NCI-H460 (cell line): ENCODE measurements around the gene MAFG. TPM values are rescaled to one million over a fixed set of nuclear protein-coding genes. Genes with fewer than 3 reads are reported as not detected.

Source experiments
- DNase-seq: peaks from one replicate; pipeline ENCODE4 v3.0.0-alpha.2; 2016; ENCODE audit warnings: low read depth; ENCODE audit errors: extremely low read depth
- total RNA-seq: library from RNA; depleted of rRNA; stranded (reverse); fragments of >200 nt; shearing (Covaris generic); gene quantifications from 2 replicates; pipeline ENCODE4 v1.2.3, GENCODE V29; 2014; rRNA removed

MAFG gene
- total RNA-seq, 1 experiment from 2014 or later = 64.3 TPM

DNA sequence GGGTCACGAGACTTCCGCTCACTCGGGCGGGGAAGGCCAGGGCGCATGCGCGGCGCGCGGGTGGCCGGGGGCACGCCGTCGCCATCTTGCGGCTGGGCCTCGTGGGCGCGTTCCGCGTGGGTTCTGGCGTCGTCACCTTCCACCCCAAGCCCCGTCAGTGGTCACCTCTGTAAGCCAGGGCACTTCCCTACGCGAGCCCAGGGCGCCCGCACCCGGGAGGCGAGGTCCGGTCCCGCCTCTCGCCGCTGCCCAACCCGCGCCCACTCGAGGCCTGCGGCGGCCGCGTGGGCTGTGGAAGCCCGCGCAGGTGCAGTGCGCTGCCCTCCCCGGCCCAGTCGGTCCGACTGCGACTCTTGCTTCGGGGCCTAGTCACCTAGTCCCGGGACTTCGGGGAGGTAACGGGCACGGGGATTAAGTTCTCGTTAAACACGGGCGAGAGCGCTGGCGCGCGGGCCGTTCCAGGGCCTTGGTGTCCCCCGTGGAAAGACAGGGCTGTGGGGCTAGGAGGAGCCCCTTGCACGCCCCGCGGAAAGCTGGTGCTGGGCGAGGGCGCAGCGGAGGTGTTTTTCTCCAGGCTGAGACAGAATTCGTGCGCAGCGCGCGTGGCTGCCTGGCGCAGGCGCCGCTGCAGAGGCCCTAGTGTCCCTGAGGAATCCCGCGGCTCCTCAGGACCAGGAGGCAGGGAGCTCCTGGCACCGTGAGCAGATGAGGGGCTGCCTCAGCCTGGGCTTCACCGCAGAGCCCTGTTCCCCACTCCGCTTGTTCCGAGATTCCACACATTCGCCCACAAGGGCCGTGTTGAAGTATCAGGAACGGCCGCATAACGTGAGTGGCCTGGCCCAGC, 55.9 kb downstream of the MAFG start:
- DNase-seq = peak; percentile 90

DNA sequence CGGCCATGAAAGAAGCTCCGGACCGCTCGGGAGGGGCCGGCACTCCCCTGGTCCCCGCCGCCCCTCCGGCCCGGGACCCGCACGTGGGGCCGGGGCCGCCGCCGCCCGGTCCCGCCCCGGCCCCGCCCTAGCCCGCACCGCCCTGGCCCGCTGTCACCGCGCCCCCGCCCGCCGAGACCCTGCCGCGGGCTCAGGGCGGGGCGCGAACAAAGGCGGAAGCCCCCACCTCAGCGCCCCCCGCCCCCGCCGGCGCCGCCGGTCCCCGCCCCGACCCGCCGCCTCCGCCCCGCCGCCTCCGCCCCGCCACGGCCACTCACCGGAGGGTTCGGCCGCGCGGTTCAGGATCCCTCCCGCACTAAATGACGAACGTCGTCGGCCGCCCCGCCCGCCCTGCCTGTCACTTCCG, 56.6 kb downstream of the MAFG start, which contains the start of gene ARHGDIA:
TSS of gene ARHGDIA (minus strand) at position 357 of the 406 bp plus-strand sequence. CDS start 1,407 bp downstream, outside the sequence.
- DNase-seq = no peak

DNA sequence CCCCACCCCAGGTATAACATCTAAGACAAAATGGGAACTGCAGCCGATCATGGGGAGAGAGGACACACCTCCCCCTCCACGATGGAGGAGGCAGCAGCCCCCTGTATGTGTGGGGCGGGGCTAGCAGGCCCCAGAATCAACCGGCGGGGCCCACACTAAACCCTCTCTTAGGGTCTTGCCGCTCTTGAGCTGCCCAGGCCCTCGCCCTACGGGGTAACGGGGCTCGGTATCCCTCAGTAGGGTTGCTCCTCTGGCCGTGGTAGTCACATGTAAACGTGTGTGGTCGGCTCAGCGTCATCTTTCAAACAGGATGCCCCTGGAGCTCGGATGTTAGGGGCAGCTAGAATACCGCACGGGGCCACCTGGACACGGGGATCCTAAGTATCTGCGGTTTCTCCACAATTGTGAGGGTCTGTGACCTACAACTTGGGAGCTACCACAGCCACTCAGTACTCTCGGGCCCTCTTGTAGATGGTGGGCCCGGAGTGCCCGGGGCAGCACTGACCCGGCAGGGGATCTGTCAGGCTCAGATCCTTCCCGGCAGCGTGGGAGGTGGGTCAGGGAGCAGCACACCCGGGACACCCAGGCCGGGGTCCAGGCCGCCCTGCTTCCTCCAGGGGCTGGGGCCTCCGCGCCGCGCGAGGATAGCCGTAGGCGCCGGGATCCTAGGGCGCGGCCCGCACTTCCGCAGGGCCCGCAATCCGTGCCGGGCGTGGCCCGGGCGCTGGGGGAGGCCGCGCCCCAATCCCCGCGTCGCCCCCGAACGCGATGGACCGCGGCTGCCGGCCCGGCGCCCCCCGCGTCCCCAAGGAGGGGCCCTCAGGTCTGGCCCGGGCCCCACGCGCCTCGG, 57.2 kb downstream of the MAFG start:
- no peak for DNase-seq

DNA sequence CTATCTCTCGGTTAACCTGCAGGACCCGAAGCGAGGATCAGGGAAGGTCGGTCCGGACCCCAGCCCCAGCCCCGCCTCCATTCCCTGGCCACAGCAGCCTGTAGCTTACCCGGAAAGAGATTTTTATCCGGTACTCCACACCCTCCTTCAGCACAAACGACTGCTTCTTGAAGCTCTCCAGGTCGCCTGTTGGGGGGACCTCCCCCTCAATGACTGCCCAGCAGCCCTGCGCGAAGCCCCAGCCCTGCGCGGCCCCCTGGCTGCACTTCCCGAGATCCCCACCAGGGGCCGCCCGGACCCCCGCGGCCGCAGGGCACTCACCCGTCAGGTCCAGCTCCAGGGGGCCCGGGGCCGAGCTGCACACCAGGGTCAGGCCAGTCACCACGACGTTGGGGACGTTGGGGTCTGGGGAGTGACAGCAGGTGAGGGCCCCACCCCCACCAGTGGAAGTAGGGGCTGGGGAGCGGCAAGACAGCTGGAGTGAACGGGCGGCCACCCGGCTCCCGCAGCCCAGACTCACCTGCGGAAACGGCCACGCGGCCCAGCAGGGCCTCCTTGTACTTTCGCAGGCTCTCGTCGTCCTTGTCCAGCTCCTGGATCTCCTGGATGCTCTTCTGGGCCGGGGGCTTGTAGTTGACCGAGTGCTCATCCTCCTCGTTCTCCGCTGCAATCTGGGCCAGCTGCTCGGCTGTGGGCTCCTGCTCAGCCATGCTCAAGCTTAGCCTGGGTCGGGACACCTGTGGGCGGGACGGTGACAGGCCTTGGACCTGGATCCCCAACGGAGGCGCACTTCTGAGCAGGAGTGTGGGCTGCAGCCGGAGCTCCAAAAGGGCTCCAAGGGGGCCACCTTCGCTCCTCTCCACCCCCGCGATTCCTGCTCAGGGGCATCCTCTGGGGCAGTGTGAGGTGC, 58.1 kb downstream of the MAFG start:
- DNase-seq = no peak

DNA sequence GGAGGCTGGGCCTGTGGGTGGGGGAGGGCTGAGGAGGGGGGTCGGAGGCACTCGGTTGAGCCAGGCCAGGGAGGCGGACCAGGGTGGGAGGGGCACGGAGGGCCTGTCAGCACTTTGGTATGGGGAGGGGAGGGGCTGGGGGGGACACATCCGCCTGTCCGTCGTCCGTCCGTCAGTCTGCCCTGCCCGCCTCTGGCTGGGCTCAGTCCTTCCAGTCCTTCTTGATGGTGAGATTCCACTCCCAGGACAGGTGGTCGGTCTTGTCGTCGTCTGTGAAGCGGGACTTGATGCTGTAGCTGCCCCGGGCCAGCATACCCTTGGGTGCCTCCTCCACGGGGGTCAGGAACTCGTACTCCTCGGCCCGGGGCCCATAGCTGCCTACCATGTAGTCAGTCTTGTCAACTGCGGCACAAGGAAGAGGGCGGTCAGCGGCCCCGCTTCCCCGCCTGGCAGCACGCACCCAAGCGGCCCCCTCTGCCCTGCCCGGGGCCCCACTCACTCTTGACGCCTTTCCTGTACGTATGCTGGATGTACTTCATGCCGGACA, 58.8 kb downstream of the MAFG start:
- peak; percentile 85 for DNase-seq

Other genes with a start within 250 kb of the MAFG start
- 35.3 and 36.4 TPM in 2 replicates for gene ARL16, start 243.9 kb downstream of the MAFG start, total RNA-seq
- gene HGS, start 243.7 kb downstream of the MAFG start, total RNA-seq = 57.5 and 57.9 TPM in 2 replicates
- 33.7 and 38.1 TPM in 2 replicates for gene MRPL12, start 224.4 kb downstream of the MAFG start, total RNA-seq
- gene SLC25A10, start 215.5 kb downstream of the MAFG start, total RNA-seq = 9.4 and 12.6 TPM in 2 replicates
- gene GCGR, start 123.6 kb downstream of the MAFG start, total RNA-seq = 0.40 and 0.58 TPM in 2 replicates
- 25.6 and 31.7 TPM in 2 replicates for gene MCRIP1, start 94.4 kb downstream of the MAFG start, total RNA-seq
- gene PPP1R27, start 92.7 kb downstream of the MAFG start, total RNA-seq = not detected in 2 replicates
- 800 and 860 TPM in 2 replicates for gene P4HB, start 67.2 kb downstream of the MAFG start, total RNA-seq
- 175 and 178 TPM in 2 replicates for gene ARHGDIA, start 56.4 kb downstream of the MAFG start, total RNA-seq
- 130 and 142 TPM in 2 replicates for gene ALYREF, start 36.1 kb downstream of the MAFG start, total RNA-seq
- gene ANAPC11, start 36.0 kb downstream of the MAFG start, total RNA-seq = 137 and 139 TPM in 2 replicates
- gene NPB, start 25.5 kb downstream of the MAFG start, total RNA-seq = 0.05 TPM in 1 of 2 replicates, not detected in the other
- 2.7 and 3.4 TPM in 2 replicates for gene PCYT2, start 16.3 kb downstream of the MAFG start, total RNA-seq
- gene SIRT7, start 9.6 kb downstream of the MAFG start, total RNA-seq = 18.1 and 19.7 TPM in 2 replicates
- 210 and 242 TPM in 2 replicates for gene PYCR1, start 9.6 kb upstream of the MAFG start, total RNA-seq
- gene MYADML2, start 19.5 kb upstream of the MAFG start, total RNA-seq = not detected in 2 replicates
- 0.15 TPM in 1 of 2 replicates, not detected in the other for gene NOTUM, start 33.5 kb upstream of the MAFG start, total RNA-seq
- 20.5 and 21.1 TPM in 2 replicates for gene ASPSCR1, start 49.9 kb upstream of the MAFG start, total RNA-seq
- gene CENPX, start 95.1 kb upstream of the MAFG start, total RNA-seq = 46.6 and 51.4 TPM in 2 replicates
- gene LRRC45, start 95.6 kb upstream of the MAFG start, total RNA-seq = 6.1 and 7.4 TPM in 2 replicates
- gene RAC3, start 103.9 kb upstream of the MAFG start, total RNA-seq = 19.0 and 25.5 TPM in 2 replicates
- 42.6 and 44.3 TPM in 2 replicates for gene DCXR, start 110.0 kb upstream of the MAFG start, total RNA-seq
- 25.5 and 26.5 TPM in 2 replicates for gene RFNG, start 124.1 kb upstream of the MAFG start, total RNA-seq
- gene GPS1, start 124.2 kb upstream of the MAFG start, total RNA-seq = 100 and 102 TPM in 2 replicates
- 123 and 176 TPM in 2 replicates for gene DUS1L, start 138.1 kb upstream of the MAFG start, total RNA-seq
- gene FASN, start 170.5 kb upstream of the MAFG start, total RNA-seq = 53.8 and 54.7 TPM in 2 replicates